ENCODE results near the gene RDH12. TPM values are rescaled to one million over a fixed set of nuclear protein-coding genes. Genes with fewer than 3 reads are reported as not detected.

RDH12 gene
- total and polyA plus RNA-seq, 2 donors: 0.24 to 3.4 TPM

DNA sequence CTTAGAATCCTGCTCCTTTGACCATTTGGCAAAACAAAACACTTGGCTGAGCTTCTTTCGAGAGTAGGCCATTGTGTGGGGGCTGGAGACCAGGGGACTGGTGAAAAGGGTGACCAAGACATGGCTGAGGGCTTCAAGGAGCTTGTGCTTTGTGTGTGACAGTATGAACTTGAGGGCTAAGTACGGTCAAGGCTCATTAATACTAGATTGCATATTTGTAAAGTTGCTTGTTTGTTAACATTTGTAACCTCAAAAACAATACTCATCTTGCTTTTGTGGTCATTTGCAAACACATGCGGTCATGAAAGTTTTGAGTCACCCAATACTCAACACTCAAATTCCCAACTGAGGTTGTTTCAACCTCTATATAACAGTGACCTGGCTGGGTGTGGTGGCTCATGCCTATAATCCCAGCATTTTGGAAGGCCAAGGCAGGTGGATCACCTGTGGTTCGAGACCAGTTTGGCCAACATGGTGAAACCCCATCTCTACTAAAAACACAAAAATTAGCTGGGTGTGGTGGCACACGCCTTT, 72.2 kb downstream of the RDH12 start:
- Histone ChIP-seq H3K27ac (ENCODE audit: low read depth in 1 of 2, low read length in 1 of 2) (no peak overlapping the region), H3K4me1 (ENCODE audit: control insufficient read depth in 2 of 2, insufficient read depth in 2 of 2, low read length in 2 of 2) (no peaks in the 10 kb centered on the region), H3K36me3 (ENCODE audit: control insufficient read depth in 2 of 2, insufficient read depth in 2 of 2, low read length in 1 of 2) (peaks cover 66 to 74% of the 10 kb centered on the region in 2 donors), H3K4me3 (ENCODE audit: low read length in 2 of 2) (no peak overlapping the region), H3K9me3 (ENCODE audit: control insufficient read depth in 2 of 2, insufficient read depth in 1 of 2, low read length in 1 of 2) (no peaks in the 10 kb centered on the region), H3K27me3 (ENCODE audit: control insufficient read depth in 2 of 2, insufficient read depth in 1 of 2, low read length in 1 of 2) (no peaks in the 10 kb centered on the region)
- WGBS: 99% methylated on average over 5 of the region's 5 CpGs
- DNase-seq (ENCODE audit: low read depth in 6 of 9, low spot score in 9 of 9): no peak

DNA sequence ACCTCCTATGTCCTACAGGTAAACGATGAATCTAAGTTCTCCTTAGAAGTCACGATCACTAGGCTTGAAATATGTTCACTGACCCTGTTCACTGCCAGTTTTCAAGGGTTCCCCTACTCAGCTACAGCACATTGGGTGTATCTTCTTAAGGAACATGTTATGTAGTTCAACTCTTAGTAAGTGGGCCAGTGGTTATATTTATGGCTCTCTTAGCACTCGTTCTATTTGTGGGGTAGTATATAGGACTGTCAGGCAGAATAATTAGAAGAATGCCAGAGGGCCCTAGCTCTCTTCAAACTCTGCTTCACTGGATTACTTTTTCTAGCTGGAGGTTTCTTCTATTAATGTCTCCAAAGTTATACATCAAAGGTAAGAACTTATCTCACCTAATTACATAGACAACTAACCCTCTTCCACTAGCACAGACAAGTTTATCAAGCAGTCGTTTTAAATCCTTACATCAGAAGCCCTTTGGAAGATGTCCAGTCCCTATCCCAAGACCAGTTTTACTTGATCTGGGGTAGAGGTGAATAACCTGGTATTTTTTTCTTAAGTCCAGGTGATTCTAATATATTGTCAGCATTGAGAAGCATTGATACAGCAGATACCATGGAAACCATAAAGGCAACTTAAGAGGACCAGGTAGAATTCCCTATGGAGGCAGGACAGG, 75.1 kb downstream of the RDH12 start:
- WGBS: 98% methylated on average over 4 of the region's 4 CpGs
- Histone ChIP-seq H3K9me3 (ENCODE audit: control insufficient read depth in 2 of 2, insufficient read depth in 1 of 2, low read length in 1 of 2) (no peaks in the 10 kb centered on the region), H3K4me3 (ENCODE audit: low read length in 2 of 2) (no peak overlapping the region), H3K27me3 (ENCODE audit: control insufficient read depth in 2 of 2, insufficient read depth in 1 of 2, low read length in 1 of 2) (no peaks in the 10 kb centered on the region), H3K4me1 (ENCODE audit: control insufficient read depth in 2 of 2, insufficient read depth in 2 of 2, low read length in 2 of 2) (no peaks in the 10 kb centered on the region), H3K27ac (ENCODE audit: low read depth in 1 of 2, low read length in 1 of 2) (no peak overlapping the region), H3K36me3 (ENCODE audit: control insufficient read depth in 2 of 2, insufficient read depth in 2 of 2, low read length in 1 of 2) (peaks cover 66 to 71% of the 10 kb centered on the region in 2 donors)
- no peak for DNase-seq (ENCODE audit: low read depth in 6 of 9, low spot score in 9 of 9)

DNA sequence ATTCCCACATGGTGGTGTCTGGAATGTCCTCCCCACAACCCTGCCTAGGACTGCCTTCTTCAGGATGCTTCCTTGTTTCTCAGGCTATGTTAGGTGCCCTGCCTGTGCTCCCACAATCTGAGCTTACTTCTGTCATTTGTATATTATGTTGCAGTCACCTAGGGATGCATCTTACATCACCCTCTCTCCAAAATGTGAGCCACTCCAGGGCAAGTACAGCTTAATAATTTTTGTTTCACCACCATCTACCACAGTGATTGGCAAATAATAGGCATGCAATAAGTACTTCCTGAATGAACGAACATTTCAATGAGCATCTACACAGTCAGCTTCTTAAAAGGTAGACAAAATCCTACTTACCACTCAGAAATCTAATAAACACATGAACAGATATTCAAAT, 77.1 kb downstream of the RDH12 start:
- Histone ChIP-seq H3K27me3 (ENCODE audit: control insufficient read depth in 2 of 2, insufficient read depth in 1 of 2, low read length in 1 of 2) (no peaks in the 10 kb centered on the region), H3K27ac (ENCODE audit: low read depth in 1 of 2, low read length in 1 of 2) (no peak overlapping the region), H3K4me1 (ENCODE audit: control insufficient read depth in 2 of 2, insufficient read depth in 2 of 2, low read length in 2 of 2) (no peaks in the 10 kb centered on the region), H3K4me3 (ENCODE audit: low read length in 2 of 2) (no peak overlapping the region), H3K9me3 (ENCODE audit: control insufficient read depth in 2 of 2, insufficient read depth in 1 of 2, low read length in 1 of 2) (no peaks in the 10 kb centered on the region), H3K36me3 (ENCODE audit: control insufficient read depth in 2 of 2, insufficient read depth in 2 of 2, low read length in 1 of 2) (peaks cover 69 to 77% of the 10 kb centered on the region in 2 donors)
- WGBS: 90% methylated on average over 1 of the region's 1 CpG
- no peak for DNase-seq (ENCODE audit: low read depth in 6 of 9, low spot score in 9 of 9)

DNA sequence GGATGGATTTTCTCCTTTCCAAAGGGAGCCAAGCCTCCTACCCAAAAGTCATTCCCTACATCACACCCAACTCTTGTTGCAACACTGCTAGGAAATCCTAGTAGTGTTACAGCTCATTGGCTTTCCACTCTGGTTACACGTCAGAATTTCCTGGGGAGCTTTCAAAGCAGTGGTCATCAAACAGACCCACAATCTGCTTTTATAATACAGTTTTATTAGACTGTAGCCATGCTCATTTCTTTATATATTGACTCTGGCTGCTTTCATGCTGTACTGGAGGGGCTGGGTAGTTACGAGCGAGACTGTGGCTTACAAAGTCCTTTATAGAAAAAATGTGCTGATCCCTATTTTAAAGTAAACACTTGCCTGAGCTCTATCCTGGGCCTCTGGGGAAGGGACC, 80.4 kb downstream of the RDH12 start:
- DNase-seq (ENCODE audit: low read depth in 6 of 9, low spot score in 9 of 9): no peak
- Histone ChIP-seq H3K36me3 (ENCODE audit: control insufficient read depth in 2 of 2, insufficient read depth in 2 of 2, low read length in 1 of 2) (peaks cover 71 to 76% of the 10 kb centered on the region in 2 donors), H3K4me3 (ENCODE audit: low read length in 2 of 2) (no peak overlapping the region), H3K27ac (ENCODE audit: low read depth in 1 of 2, low read length in 1 of 2) (no peak overlapping the region), H3K4me1 (ENCODE audit: control insufficient read depth in 2 of 2, insufficient read depth in 2 of 2, low read length in 2 of 2) (no peaks in the 10 kb centered on the region), H3K27me3 (ENCODE audit: control insufficient read depth in 2 of 2, insufficient read depth in 1 of 2, low read length in 1 of 2) (no peaks in the 10 kb centered on the region), H3K9me3 (ENCODE audit: control insufficient read depth in 2 of 2, insufficient read depth in 1 of 2, low read length in 1 of 2) (no peaks in the 10 kb centered on the region)
- 88% methylated on average over 3 of the region's 3 CpGs for WGBS

Other genes starting within 250 kb of the RDH12 start
- gene TMEM229B, start 213.2 kb upstream of the RDH12 start, total RNA-seq: 13.7 TPM
- 6.6 TPM for gene TMEM229B, start 213.2 kb upstream of the RDH12 start, polyA plus RNA-seq
- gene PLEKHH1, start 168.6 kb upstream of the RDH12 start, total RNA-seq: 2.0 TPM
- gene PLEKHH1, start 168.6 kb upstream of the RDH12 start, polyA plus RNA-seq: 10.7 TPM
- 20.7 TPM for gene PIGH, start 101.6 kb upstream of the RDH12 start, total RNA-seq
- gene PIGH, start 101.6 kb upstream of the RDH12 start, polyA plus RNA-seq: 43.5 TPM
- gene ARG2, start 82.0 kb upstream of the RDH12 start, total RNA-seq: 2.4 TPM
- 27.8 TPM for gene ARG2, start 82.0 kb upstream of the RDH12 start, polyA plus RNA-seq
- 37.1 TPM for gene VTI1B, start 27.3 kb upstream of the RDH12 start, total RNA-seq
- 71.0 TPM for gene VTI1B, start 27.3 kb upstream of the RDH12 start, polyA plus RNA-seq
- gene RDH11, start 6.1 kb upstream of the RDH12 start, total RNA-seq: 36.8 TPM
- gene RDH11, start 6.1 kb upstream of the RDH12 start, polyA plus RNA-seq: 39.1 TPM
- gene ZFYVE26, start 114.7 kb downstream of the RDH12 start, total RNA-seq: 7.8 TPM
- 6.2 TPM for gene ZFYVE26, start 114.7 kb downstream of the RDH12 start, polyA plus RNA-seq
- 17.8 TPM for gene RAD51B, start 117.9 kb downstream of the RDH12 start, total RNA-seq
- gene RAD51B, start 117.9 kb downstream of the RDH12 start, polyA plus RNA-seq: 7.8 TPM